Upper lobe of left lung (tissue), 4 donors: ENCODE results near the gene HMGB2.

Experiments used
- POLR2A ChIP-seq, 4 donors: fragments of 450-650 bp; IDR thresholded peaks; one replicate each; pipeline ENCODE4 v1.5.1; 2016 to 2017; ENCODE audit warnings: antibody characterized with exemption in 4 of 4, mild to moderate bottlenecking in 2 of 4
- POLR2AphosphoS5 ChIP-seq, 2 donors: sonication (generic); formaldehyde crosslinking; IDR thresholded peaks; one replicate each; pipeline ENCODE4 v1.5.1; 2017; ENCODE audit warnings: antibody characterized with exemption in 2 of 2
- TF ChIP-seq, protein P1 (sequence below), 6 experiments: fragments of 450-650 bp in 4 of 6; fragments of 200-600 bp in 2 of 6; sonication (generic) in 2 of 6; IDR thresholded peaks; one replicate each; pipeline ENCODE4 v1.5.1; 2016 to 2019; ENCODE audit warnings: antibody characterized with exemption in 6 of 6

DNA sequence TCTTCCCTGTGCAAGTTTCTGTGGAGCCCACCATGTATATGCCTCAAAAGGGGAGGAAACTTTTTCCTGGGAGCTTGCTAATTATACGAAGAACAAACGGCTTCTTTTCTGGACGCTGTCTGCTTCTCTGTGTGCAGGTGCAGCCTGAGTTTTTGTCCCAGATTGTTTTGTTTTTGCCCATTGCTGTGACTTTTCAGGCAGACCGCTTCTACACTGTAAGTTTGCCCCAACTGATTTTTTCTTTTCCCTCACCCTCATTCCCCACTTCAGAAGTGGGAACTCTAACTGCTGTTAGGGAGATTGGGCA, 51.9 kb downstream of the HMGB2 start:
- TF ChIP-seq, protein P1, sequence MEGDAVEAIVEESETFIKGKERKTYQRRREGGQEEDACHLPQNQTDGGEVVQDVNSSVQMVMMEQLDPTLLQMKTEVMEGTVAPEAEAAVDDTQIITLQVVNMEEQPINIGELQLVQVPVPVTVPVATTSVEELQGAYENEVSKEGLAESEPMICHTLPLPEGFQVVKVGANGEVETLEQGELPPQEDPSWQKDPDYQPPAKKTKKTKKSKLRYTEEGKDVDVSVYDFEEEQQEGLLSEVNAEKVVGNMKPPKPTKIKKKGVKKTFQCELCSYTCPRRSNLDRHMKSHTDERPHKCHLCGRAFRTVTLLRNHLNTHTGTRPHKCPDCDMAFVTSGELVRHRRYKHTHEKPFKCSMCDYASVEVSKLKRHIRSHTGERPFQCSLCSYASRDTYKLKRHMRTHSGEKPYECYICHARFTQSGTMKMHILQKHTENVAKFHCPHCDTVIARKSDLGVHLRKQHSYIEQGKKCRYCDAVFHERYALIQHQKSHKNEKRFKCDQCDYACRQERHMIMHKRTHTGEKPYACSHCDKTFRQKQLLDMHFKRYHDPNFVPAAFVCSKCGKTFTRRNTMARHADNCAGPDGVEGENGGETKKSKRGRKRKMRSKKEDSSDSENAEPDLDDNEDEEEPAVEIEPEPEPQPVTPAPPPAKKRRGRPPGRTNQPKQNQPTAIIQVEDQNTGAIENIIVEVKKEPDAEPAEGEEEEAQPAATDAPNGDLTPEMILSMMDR (IDR thresholded peaks at IDR 0.05): no peak
- TF ChIP-seq POLR2AphosphoS5 (IDR thresholded peaks at IDR 0.05): no peak
- no peak for TF ChIP-seq POLR2A (IDR thresholded peaks at IDR 0.05)
